ENCODE measurements around the gene KLHL40. TPM values are rescaled to one million over a fixed set of nuclear protein-coding genes. Genes with fewer than 3 reads are reported as not detected.

KLHL40 gene
- total RNA-seq, 4 donors from 2014 or later, result 0.19 TPM; not detected in 3

- no peak for TF ChIP-seq CTCF (IDR thresholded peaks at IDR 0.05)
- ATAC-seq (ENCODE audit: low FRiP score) (no peak), DNase-seq (ENCODE audit: low spot score) (no peak)
Observed at GRCh38 chr3:42680271-42680670, 5.1 kb upstream of the KLHL40 start.

GRCh38 chr3:42680806-42681205, 4.5 kb upstream of the KLHL40 start:
- ATAC-seq (ENCODE audit: low FRiP score), result no peak
- no peak for TF ChIP-seq CTCF (IDR thresholded peaks at IDR 0.05)
- DNase-seq (ENCODE audit: low spot score), result no peak

GRCh38 chr3:42681361-42682038, 3.8 kb upstream of the KLHL40 start:
- no peak for DNase-seq (ENCODE audit: low spot score)
- no peak for TF ChIP-seq CTCF (IDR thresholded peaks at IDR 0.05)
- no peak for ATAC-seq (ENCODE audit: low FRiP score)

GRCh38 chr3:42682301-42683070, 2.9 kb upstream of the KLHL40 start:
- ATAC-seq (ENCODE audit: low FRiP score) (no peak), DNase-seq (ENCODE audit: low spot score) (no peak)
- no peak for TF ChIP-seq CTCF (IDR thresholded peaks at IDR 0.05)

GRCh38 chr3:42683875-42684598, 1.3 kb upstream of the KLHL40 start:
- peak; percentile 56 for DNase-seq (ENCODE audit: low spot score)
- TF ChIP-seq CTCF (IDR thresholded peaks at IDR 0.05), result no peak
- peak; percentile 83 for ATAC-seq (ENCODE audit: low FRiP score)

- ATAC-seq (ENCODE audit: low FRiP score) (no peak), DNase-seq (ENCODE audit: low spot score) (no peak)
- TF ChIP-seq CTCF (IDR thresholded peaks at IDR 0.05), result no peak
Observed at GRCh38 chr3:42684632-42685362, 540 bp upstream of the KLHL40 start.

Measured in omental fat pad (tissue), 4 donors.